Activated CD8-positive, alpha-beta memory T cell treated with anti-CD3 and anti-CD28 coated beads for 36 hours (primary cell): ENCODE data around the gene RRBP1. TPM values are rescaled to one million over a fixed set of nuclear protein-coding genes. Genes with fewer than 3 reads are reported as not detected.

ENCODE experiments used
- CTCF ChIA-PET: fragments of 350-600 bp; sonication (Branson Sonifier 250); formaldehyde crosslinking; loops from one replicate; lab custom pipeline; 2021; ENCODE audit warnings: antibody characterized with exemption; lab: Charles Lee
- POLR2A ChIA-PET: fragments of 350-600 bp; sonication (Branson Sonifier 250); formaldehyde crosslinking; loops from one replicate; lab custom pipeline; 2021; ENCODE audit warnings: antibody characterized with exemption; lab: Charles Lee
- total RNA-seq, 2 experiments: library from RNA; stranded (reverse); gene quantifications; one replicate each; pipeline ENCODE4 v1.2.3, GENCODE V29; 2021

RRBP1 gene
- total RNA-seq, 2 experiments from 2014 or later, result 29.0 to 29.7 TPM

DNA sequence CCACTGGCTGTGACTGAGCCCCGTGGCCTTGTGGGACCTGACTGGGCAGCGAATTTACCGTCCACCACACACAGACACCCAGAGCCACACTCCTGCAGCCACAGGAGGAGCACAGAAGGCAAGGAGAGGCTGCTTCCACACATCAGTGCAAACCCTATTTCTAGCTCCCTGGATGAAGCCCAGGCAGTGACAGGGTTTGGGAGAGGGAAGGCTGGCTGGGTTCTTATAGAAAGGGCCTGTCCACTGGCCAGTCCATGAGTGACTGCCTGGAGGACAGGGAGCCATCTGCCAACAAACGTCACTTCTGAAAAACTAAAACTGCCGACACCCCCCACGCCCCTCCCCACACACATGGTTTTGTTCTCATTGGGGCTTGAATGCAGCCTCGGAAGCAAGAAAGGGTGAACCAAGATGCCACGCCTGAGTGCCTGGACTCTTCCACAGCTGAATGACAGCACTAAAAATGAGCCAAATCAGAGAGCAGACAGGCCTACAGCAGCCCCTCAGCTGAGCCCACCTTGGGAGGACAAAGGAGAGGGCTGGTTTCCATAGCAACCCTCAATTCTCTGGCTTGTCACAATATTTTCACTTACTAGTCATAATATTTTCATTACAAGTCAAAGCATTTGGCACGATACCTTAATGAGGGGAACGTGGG, 38.4 kb downstream of the RRBP1 start:
- CTCF ChIA-PET, result interaction anchor here (1.3 kb wide), 1 partner anchor 39 kb away, joined by 3 read pairs; the partner anchor contains the start of gene RRBP1

DNA sequence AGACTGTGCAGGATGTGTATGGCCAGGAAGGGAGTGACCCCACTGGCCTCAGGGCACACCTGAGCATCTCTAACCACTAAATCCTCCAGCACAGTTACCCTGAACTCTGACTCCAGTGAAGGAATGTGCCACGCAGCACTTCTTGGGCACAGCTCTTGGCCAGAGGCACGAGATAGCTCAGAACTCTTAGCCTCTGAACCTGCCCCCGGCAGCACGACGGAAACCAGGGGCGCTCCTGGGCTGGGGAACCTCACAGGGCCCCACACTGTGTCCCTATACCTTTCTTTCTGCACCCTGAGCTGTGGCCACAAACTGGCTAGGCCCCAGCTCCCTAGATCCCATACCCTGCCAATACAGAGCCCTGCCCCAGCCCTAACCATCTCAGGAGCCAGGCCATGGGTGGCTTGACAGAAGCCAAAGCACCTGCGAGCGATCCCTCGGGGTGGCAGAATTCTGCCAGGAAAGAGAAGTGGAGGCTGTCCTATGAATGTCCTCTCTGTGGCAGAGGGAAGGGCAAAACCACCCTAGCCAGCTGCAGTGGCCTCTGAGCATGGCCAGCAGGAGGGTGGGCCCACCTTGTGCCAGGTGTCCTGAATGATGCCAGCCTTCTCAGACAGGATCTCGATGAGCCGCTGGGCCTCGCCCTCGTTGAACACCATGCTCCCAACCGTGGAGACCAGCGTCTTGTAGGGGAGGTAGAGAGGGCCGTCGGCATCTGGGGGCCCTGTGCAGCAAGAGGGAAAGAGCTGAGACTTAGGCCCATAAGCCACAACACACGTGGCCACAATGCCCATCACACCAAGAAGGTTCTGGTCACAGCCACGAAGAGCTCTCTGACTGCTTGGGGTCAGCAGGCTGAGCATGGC, 39.4 kb downstream of the RRBP1 start:
- ChIA-PET CTCF (interaction anchor here (1.3 to 1.7 kb wide), 2 partner anchors 20 to 40 kb away, joined by 3 to 4 read pairs; partner anchors contain the start of gene RRBP1), POLR2A (no interaction called here)

More for the DNA sequence above, 38.4 kb downstream of the RRBP1 start:
- POLR2A ChIA-PET, result no interaction called here

- POLR2A ChIA-PET, result no interaction called here
- CTCF ChIA-PET, result interaction anchor here (1.7 kb wide), 1 partner anchor 20 kb away, joined by 4 read pairs; no protein-coding TSS in a partner anchor
Observed at GRCh38 chr20:17641993-17642392, 40.0 kb downstream of the RRBP1 start.

- ChIA-PET POLR2A (no interaction called here), CTCF (interaction anchor here (1.7 kb wide), 1 partner anchor 19 kb away, joined by 4 read pairs; no protein-coding TSS in a partner anchor)
Observed at GRCh38 chr20:17641520-17641964, 40.5 kb downstream of the RRBP1 start.

GRCh38 chr20:17640875-17641378, 41.1 kb downstream of the RRBP1 start:
- CTCF ChIA-PET, result no interaction called here
- POLR2A ChIA-PET, result no interaction called here

- CTCF ChIA-PET, result no interaction called here
- POLR2A ChIA-PET, result no interaction called here
Observed at GRCh38 chr20:17640146-17640874, 41.7 kb downstream of the RRBP1 start.

DNA sequence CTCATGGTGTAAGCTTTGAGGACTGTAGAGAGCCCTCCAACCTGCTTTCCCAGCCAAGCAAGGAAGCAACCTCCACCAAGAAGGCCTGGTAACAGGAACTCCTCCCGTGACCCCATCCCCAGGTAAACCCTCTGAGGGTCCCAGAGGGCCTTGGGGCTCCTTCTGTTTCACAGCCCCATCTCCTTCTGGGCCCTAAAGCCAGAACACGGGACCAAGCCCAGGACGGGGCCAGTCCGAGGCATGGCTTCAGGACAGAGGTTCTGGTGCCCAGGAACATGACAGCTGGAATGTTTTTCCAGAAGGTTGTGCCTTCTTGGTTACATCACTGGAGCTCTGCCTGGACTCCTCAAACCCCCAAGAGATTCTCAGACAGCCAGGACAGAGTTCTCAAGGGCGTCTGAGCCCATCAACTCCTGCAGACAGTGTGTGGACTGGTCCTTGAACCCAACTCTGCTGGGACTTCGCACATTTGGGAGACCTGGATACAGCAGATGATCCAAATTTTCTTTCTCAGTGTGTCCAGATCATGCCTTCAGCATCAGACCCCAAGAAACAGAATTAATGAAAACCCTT, 43.1 kb downstream of the RRBP1 start:
- CTCF ChIA-PET, result interaction anchor here (0.8 kb wide), 1 partner anchor 300 kb away, joined by 3 read pairs; no protein-coding TSS in a partner anchor
- POLR2A ChIA-PET, result no interaction called here

GRCh38 chr20:17637985-17638640, 43.9 kb downstream of the RRBP1 start:
- POLR2A ChIA-PET, result no interaction called here
- CTCF ChIA-PET, result interaction anchor here (0.8 kb wide), 1 partner anchor 301 kb away, joined by 3 read pairs; no protein-coding TSS in a partner anchor

DNA sequence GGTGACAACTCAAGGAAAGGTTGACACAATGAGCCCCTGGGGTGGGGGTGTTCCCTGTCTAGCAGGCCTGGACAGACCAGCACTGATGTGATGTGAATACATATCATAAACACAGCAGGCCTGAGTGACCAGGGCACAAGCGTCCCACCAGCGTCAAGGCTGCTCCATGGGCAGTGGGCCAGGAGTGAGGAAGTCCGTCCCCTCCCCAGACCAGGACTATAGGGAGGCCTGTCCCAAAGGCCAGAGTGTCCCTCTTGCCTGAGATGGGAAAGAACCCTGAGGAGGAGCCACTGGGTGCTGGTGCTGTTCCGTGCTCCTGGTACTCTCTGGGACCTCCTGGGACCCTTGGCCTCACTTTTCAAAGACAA, 44.6 kb downstream of the RRBP1 start:
- ChIA-PET POLR2A (no interaction called here), CTCF (no interaction called here)

DNA sequence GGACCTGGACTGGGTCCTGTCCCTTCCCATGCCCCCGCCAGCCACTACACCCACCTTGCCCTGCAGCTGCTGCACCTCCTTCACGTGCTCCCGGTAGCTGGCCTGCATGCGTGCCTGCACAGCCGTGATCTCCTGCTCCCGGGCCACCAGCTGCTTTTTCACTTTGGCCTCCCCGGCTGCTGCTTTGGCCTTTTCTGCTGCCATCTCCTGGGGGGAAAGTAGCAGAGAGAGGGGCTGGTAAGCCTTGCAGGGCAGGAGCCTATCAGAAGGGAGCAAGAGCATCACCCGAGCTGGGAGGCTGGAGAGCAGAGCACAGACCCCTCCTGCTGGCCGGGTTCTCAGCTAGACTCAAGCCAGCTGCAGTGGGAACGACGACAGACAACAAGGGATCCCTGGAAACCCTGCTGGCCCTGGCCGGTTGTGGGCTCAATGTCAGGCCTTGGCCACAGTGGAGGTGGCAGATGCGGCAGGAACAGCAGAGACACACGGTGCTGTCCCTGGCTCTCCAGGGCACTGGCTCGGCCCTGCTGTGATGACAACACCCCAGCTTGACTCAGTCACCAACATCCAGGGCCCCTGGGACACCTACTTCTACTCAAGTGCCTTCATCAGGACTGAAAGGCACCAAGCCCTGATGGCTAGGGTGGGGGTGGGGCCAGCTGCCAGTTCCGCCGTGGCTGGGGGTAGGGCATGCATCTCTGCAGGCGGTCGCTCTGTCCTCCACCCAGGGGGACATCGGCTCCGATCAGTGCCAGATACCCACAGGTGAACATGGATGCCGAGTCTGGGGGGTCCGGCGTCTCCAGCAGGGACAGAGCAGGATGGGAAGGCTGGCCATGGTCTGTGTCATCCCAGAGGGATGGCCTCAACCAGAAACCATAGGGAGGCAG, 45.3 kb downstream of the RRBP1 start:
- ChIA-PET CTCF (no interaction called here), POLR2A (no interaction called here)

DNA sequence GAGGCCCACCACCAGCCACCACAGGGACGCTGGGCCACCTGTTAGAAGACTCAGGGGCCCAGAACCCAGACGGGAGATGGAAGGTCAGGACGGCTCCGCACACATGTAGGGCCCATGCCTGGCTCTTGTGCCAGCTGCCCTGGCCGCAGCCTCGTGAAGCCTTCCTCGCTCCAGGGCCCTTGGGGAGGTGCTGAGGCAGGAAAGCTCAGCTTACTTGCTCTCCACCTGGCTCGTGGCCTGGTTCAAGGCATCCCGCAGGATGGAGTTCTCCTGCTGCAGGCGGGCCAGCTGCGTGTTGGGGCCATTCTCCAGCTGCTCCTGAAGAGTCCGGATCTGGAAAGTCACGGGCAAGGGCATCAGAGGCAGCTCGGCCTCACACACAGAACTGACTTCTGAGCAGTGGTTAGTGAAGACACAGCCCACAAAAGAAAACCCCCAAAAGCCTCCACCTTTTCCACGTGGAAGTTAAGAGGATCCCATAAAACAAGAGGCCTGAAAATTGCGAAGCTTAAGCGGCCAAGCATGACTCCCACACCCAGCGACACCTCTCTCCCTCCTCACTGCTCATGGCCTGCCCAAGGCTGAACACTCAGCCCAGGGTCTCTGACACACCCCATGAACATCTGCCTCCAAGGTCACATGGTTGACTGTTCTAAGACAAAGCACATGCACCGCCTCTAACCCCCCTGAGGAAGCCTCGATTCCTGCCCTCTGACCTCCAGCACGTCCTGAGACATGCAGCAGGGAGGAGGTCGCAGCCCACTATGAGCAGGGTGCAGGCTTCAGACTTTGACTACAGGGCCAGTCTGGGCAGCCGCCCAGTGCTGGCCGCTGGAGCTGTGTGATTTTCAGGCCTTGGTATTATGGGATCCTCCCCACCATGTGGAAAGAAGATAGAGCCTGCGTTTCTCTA, 46.5 kb downstream of the RRBP1 start:
- POLR2A ChIA-PET, result no interaction called here
- CTCF ChIA-PET, result no interaction called here

DNA sequence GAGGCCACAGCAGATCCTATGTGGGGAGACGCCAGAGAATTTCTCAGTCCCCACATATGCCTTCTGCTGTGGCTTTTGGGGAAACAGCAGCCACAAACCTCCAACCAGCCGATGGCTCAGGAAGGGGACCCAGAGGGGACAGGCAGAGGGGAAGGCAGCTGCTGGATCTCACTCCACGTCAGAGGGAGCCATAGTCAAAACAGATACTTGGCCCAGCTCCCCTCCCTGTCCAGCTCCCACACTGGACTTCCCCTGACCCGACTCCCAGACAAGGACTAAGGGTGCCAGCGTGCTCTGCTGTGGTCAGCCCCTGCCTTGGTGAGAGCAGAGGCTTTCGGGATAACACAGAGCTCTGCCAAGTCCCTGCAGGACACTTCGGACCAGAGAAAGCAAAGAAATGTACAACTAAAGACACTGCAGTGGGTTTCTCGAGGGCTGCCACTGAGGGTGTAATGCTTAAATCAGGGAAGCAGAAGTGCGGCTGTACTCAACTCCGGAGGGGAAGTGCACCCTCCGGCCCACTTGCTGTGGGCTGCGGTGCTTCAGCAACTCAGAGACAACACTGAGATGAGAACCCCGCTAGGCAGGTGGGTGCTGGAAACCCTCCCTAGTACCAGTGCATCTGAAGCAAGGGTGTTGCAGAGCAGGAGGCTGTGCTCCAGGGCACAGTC, 47.2 kb downstream of the RRBP1 start:
- CTCF ChIA-PET, result no interaction called here

GRCh38 chr20:17633850-17634500, 48.1 kb downstream of the RRBP1 start:
- CTCF ChIA-PET, result no interaction called here
- POLR2A ChIA-PET, result no interaction called here

More for the DNA sequence above, 47.2 kb downstream of the RRBP1 start:
- POLR2A ChIA-PET, result no interaction called here

DNA sequence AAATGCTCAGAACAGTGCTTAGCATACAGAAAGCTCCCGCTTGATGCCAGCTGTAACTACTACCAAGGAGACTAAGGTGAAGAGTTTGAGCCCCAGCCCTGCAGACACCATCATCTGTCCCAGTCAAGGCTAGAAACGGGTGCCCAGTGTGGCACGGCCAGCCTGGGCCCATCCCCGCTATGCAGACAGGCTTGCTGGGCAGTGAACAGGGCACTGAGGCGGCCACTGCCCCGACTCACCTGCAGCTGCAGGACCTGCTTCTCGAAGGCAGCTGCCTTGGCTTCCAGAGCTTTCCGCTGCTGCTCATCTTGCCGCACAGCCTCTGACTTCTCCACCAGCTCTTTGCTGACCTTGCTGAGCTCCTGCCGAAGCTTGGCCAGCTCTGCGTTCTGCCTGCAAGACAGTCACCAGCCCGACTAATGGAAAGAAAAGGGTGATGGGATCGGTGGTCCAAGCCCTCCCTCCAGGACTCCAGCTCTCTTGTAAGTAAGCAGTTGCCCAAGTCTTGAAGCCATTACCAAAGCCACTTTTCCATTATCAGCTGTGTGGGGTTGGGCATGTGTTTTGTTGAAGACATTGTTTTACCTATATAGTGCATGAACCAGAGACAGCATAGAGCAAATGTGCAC, 48.7 kb downstream of the RRBP1 start:
- ChIA-PET POLR2A (no interaction called here), CTCF (no interaction called here)

- POLR2A ChIA-PET, result no interaction called here
- CTCF ChIA-PET, result no interaction called here
Observed at GRCh38 chr20:17631576-17632319, 50.3 kb downstream of the RRBP1 start.
